Measurements from ENCODE around the gene DONSON.

DNA sequence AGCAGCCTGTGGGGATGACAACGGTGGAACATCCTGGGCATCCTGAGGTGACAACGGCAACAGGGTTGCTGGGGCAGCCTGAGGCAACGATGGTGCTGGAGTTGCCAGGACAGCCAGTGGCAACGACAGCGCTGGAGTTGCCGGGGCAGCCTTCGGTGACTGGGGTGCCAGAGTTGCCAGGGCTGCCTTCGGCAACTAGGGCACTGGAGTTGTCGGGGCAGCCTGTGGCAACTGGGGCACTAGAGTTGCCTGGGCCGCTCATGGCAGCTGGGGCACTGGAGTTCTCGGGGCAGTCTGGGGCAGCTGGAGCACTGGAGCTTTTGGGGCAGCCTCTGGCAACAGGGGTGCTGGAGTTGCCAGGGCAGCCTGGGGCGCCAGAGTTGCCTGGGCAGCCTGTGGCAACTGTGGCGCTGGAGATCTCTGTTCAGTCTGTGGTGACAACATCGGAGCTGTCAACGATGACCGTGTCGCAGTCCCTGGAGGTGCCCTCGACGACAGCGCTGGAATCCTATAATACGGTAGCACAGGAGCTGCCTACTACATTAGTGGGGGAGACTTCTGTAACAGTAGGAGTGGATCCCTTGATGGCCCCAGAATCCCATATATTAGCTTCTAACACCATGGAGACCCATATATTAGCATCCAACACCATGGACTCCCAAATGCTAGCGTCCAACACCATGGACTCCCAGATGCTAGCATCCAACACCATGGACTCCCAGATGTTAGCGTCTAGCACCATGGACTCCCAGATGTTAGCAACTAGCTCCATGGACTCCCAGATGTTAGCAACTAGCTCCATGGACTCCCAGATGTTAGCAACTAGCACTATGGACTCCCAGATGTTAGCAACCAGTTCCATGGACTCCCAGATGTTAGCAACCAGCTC is 37.5 kb downstream of the DONSON start:
- TF ChIP-seq MYC (IDR thresholded peaks at IDR 0.05; ENCODE audit: borderline replicate concordance, low read length), result no peak
- TF ChIP-seq CTCF (IDR thresholded peaks at IDR 0.05), result no peak
- TF ChIP-seq POLR2A (IDR thresholded peaks at IDR 0.05; ENCODE audit: low read length), result no peak
- no peak for TF ChIP-seq SMC3 (IDR thresholded peaks at IDR 0.05)
- TF ChIP-seq KDM1A (IDR thresholded peaks at IDR 0.05; ENCODE audit: low read depth), result no peak
- TF ChIP-seq, protein P1, sequence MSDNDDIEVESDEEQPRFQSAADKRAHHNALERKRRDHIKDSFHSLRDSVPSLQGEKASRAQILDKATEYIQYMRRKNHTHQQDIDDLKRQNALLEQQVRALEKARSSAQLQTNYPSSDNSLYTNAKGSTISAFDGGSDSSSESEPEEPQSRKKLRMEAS (IDR thresholded peaks at IDR 0.05), result no peak
- TF ChIP-seq ZC3H11A (IDR thresholded peaks at IDR 0.05), result no peak
- TF ChIP-seq, protein P2, sequence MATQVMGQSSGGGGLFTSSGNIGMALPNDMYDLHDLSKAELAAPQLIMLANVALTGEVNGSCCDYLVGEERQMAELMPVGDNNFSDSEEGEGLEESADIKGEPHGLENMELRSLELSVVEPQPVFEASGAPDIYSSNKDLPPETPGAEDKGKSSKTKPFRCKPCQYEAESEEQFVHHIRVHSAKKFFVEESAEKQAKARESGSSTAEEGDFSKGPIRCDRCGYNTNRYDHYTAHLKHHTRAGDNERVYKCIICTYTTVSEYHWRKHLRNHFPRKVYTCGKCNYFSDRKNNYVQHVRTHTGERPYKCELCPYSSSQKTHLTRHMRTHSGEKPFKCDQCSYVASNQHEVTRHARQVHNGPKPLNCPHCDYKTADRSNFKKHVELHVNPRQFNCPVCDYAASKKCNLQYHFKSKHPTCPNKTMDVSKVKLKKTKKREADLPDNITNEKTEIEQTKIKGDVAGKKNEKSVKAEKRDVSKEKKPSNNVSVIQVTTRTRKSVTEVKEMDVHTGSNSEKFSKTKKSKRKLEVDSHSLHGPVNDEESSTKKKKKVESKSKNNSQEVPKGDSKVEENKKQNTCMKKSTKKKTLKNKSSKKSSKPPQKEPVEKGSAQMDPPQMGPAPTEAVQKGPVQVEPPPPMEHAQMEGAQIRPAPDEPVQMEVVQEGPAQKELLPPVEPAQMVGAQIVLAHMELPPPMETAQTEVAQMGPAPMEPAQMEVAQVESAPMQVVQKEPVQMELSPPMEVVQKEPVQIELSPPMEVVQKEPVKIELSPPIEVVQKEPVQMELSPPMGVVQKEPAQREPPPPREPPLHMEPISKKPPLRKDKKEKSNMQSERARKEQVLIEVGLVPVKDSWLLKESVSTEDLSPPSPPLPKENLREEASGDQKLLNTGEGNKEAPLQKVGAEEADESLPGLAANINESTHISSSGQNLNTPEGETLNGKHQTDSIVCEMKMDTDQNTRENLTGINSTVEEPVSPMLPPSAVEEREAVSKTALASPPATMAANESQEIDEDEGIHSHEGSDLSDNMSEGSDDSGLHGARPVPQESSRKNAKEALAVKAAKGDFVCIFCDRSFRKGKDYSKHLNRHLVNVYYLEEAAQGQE (IDR thresholded peaks at IDR 0.05), result no peak
- no peak for TF ChIP-seq POLR2AphosphoS2 (conservative IDR thresholded peaks at IDR 0.05; ENCODE audit: low read length)
- no peak for TF ChIP-seq HDAC2 (IDR thresholded peaks at IDR 0.05)
- TF ChIP-seq, protein P3, sequence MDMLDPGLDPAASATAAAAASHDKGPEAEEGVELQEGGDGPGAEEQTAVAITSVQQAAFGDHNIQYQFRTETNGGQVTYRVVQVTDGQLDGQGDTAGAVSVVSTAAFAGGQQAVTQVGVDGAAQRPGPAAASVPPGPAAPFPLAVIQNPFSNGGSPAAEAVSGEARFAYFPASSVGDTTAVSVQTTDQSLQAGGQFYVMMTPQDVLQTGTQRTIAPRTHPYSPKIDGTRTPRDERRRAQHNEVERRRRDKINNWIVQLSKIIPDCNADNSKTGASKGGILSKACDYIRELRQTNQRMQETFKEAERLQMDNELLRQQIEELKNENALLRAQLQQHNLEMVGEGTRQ (IDR thresholded peaks at IDR 0.05), result no peak
- no peak for TF ChIP-seq JUN (IDR thresholded peaks at IDR 0.05)
- no peak for TF ChIP-seq NPAS2 (CRISPR knock-in tag; IDR thresholded peaks at IDR 0.05; ENCODE audit: borderline replicate concordance)
